A549 (cell line): ENCODE measurements around the gene AQP7. TPM values are rescaled to one million over a fixed set of nuclear protein-coding genes. Genes with fewer than 3 reads are reported as not detected.
A peak's percentile ranks its signal among the peaks of the same experiment; 100 is the strongest.

Source experiments
- BHLHE40 ChIP-seq: IDR thresholded peaks from 2 replicates; pipeline ENCODE4 v1.6.1; 2012; ENCODE audit warnings: low read depth, low read length, inconsistent platforms
- CBX2 ChIP-seq: fragments of 200-600 bp; sonication (generic); IDR thresholded peaks from 2 replicates; pipeline ENCODE4 v1.6.1; 2016; ENCODE audit warnings: low read depth, mild to moderate bottlenecking, borderline replicate concordance
- CBX8 ChIP-seq: fragments of 200-600 bp; sonication (generic); IDR thresholded peaks from 2 replicates; pipeline ENCODE4 v1.6.1; 2016
- CEBPB ChIP-seq, 2 experiments: fragments of >200 bp in 1 of 2; sonication (Bioruptor Twin) in 1 of 2; formaldehyde crosslinking in 1 of 2; IDR thresholded peaks; 2 replicates each; pipeline ENCODE4 v1.6.1; 2012 to 2016
- CHD2 ChIP-seq: fragments of 150-350 bp; IDR thresholded peaks from 2 replicates; pipeline ENCODE4 v1.6.1; 2014; ENCODE audit warnings: low read length; ENCODE audit not compliant: partially characterized antibody
- EHF ChIP-seq: fragments of 250-450 bp; sonication (Bioruptor Pico); IDR thresholded peaks from 2 replicates; pipeline ENCODE4 v1.5.0; 2020; ENCODE audit warnings: mild to moderate bottlenecking
- EP300 ChIP-seq, 2 experiments: fragments of >200 bp; sonication (Bioruptor Twin); formaldehyde crosslinking; IDR thresholded peaks; 2 replicates in 1 of 2; 3 replicates in 1 of 2; pipeline ENCODE4 v1.6.1; 2016 to 2017
- ESRRA ChIP-seq: fragments of 150-350 bp; IDR thresholded peaks from 2 replicates; pipeline ENCODE4 v1.6.1; 2014; ENCODE audit warnings: mild to moderate bottlenecking, low read length, borderline replicate concordance
- FOSB ChIP-seq: fragments of 250-450 bp; sonication (Bioruptor Pico); IDR thresholded peaks from 2 replicates; pipeline ENCODE4 v1.5.0; 2020; ENCODE audit warnings: mild to moderate bottlenecking, moderate library complexity
- FOXS1 ChIP-seq: fragments of 250-450 bp; sonication (Bioruptor Pico); IDR thresholded peaks from 2 replicates; pipeline ENCODE4 v1.5.0; 2020; ENCODE audit warnings: mild to moderate bottlenecking, moderate library complexity
- HDAC2 ChIP-seq: fragments of 200-600 bp; sonication (generic); IDR thresholded peaks from 2 replicates; pipeline ENCODE4 v1.6.1; 2016
- HEYL ChIP-seq: fragments of 250-450 bp; sonication (Bioruptor Pico); IDR thresholded peaks from 2 replicates; pipeline ENCODE4 v1.8.0; 2021; ENCODE audit warnings: mild to moderate bottlenecking, moderate library complexity
- HOXB13 ChIP-seq: fragments of 250-450 bp; sonication (Bioruptor Pico); IDR thresholded peaks from 2 replicates; pipeline ENCODE4 v1.5.0; 2020; ENCODE audit warnings: low read depth, mild to moderate bottlenecking, moderate library complexity
- JUN ChIP-seq, 2 experiments: fragments of >200 bp; sonication (Bioruptor Twin); formaldehyde crosslinking; IDR thresholded peaks; 2 replicates in 1 of 2; 3 replicates in 1 of 2; pipeline ENCODE4 v1.6.1; 2016 to 2017
- MAFK ChIP-seq: fragments of 450-650 bp; IDR thresholded peaks from 2 replicates; pipeline ENCODE4 v1.6.1; 2014; ENCODE audit not compliant: partially characterized antibody
- NPAS2 ChIP-seq: fragments of 250-450 bp; sonication (Bioruptor Pico); IDR thresholded peaks from 2 replicates; pipeline ENCODE4 v1.8.0; 2022; ENCODE audit warnings: mild to moderate bottlenecking, moderate library complexity, borderline replicate concordance
- POLR2A ChIP-seq: IDR thresholded peaks from 2 replicates; pipeline ENCODE4 v1.6.1; 2012; ENCODE audit warnings: mild to moderate bottlenecking, low read length
- RARB ChIP-seq: fragments of 250-450 bp; sonication (Bioruptor Pico); IDR thresholded peaks from 2 replicates; pipeline ENCODE4 v1.8.0; 2021; ENCODE audit warnings: mild to moderate bottlenecking, moderate library complexity
- RCOR1 ChIP-seq: fragments of 150-350 bp; IDR thresholded peaks from 2 replicates; pipeline ENCODE4 v1.6.1; 2014; ENCODE audit warnings: antibody characterized with exemption, low read length, low read depth
- RFX5 ChIP-seq: fragments of 450-650 bp; IDR thresholded peaks from 2 replicates; pipeline ENCODE4 v1.7.1; 2014; ENCODE audit warnings: antibody characterized with exemption, mild to moderate bottlenecking, moderate library complexity
- RNF2 ChIP-seq: fragments of 200-600 bp; sonication (generic); IDR thresholded peaks from 2 replicates; pipeline ENCODE4 v1.6.1; 2016; ENCODE audit warnings: low read depth, mild to moderate bottlenecking, antibody characterized with exemption, moderate library complexity, borderline replicate concordance
- TFCP2L1 ChIP-seq: fragments of 250-450 bp; sonication (Bioruptor Pico); IDR thresholded peaks from 2 replicates; pipeline ENCODE4 v1.5.0; 2021; ENCODE audit warnings: mild to moderate bottlenecking
- ZFP36 ChIP-seq: fragments of 450-650 bp; IDR thresholded peaks from 2 replicates; pipeline ENCODE4 v1.6.1; 2014; ENCODE audit warnings: borderline replicate concordance; ENCODE audit not compliant: partially characterized antibody
- ZNF302 ChIP-seq: fragments of 250-450 bp; sonication (Bioruptor Pico); IDR thresholded peaks from 2 replicates; pipeline ENCODE4 v1.9.0; 2021; ENCODE audit warnings: inconsistent platforms, mild to moderate bottlenecking, moderate library complexity
- polyA plus RNA-seq, 4 experiments: library from polyadenylated mRNA; depleted of rRNA in 3 of 4; stranded (reverse); fragments of >200 nt; fragmentation: RNase III in 1 of 4; extraction: RNeasy Plus Mini Kit Qiagen cat#74134 plus additional on column Dnase treatment in 1 of 4; gene quantifications; 2 replicates in 3 of 4; 3 replicates in 1 of 4; pipeline ENCODE4 v1.2.3, GENCODE V29; 2011 to 2017
- TF ChIP-seq, protein P1 (sequence below): IDR thresholded peaks from 2 replicates; pipeline ENCODE4 v1.6.1; 2012; ENCODE audit warnings: low read depth, borderline replicate concordance
- TF ChIP-seq, protein P2 (sequence below): fragments of >200 bp; sonication (Bioruptor Twin); formaldehyde crosslinking; IDR thresholded peaks from 3 replicates; pipeline ENCODE4 v1.6.1; 2016
- TF ChIP-seq, protein P3 (sequence below): fragments of 250-450 bp; sonication (Bioruptor Pico); IDR thresholded peaks from 2 replicates; pipeline ENCODE4 v1.5.0; 2020; ENCODE audit warnings: low read depth, mild to moderate bottlenecking, moderate library complexity
- TF ChIP-seq, protein P4 (sequence below): fragments of >200 bp; sonication (Bioruptor Twin); formaldehyde crosslinking; IDR thresholded peaks from 2 replicates; pipeline ENCODE4 v1.6.1; 2016
- TF ChIP-seq, protein P5 (sequence below): IDR thresholded peaks from 2 replicates; pipeline ENCODE4 v1.6.1; 2012

The AQP7 gene
- polyA plus RNA-seq, 2 of the 4 experiments (the other 2 are of a cell fraction) = 0.61 to 1.1 TPM

DNA sequence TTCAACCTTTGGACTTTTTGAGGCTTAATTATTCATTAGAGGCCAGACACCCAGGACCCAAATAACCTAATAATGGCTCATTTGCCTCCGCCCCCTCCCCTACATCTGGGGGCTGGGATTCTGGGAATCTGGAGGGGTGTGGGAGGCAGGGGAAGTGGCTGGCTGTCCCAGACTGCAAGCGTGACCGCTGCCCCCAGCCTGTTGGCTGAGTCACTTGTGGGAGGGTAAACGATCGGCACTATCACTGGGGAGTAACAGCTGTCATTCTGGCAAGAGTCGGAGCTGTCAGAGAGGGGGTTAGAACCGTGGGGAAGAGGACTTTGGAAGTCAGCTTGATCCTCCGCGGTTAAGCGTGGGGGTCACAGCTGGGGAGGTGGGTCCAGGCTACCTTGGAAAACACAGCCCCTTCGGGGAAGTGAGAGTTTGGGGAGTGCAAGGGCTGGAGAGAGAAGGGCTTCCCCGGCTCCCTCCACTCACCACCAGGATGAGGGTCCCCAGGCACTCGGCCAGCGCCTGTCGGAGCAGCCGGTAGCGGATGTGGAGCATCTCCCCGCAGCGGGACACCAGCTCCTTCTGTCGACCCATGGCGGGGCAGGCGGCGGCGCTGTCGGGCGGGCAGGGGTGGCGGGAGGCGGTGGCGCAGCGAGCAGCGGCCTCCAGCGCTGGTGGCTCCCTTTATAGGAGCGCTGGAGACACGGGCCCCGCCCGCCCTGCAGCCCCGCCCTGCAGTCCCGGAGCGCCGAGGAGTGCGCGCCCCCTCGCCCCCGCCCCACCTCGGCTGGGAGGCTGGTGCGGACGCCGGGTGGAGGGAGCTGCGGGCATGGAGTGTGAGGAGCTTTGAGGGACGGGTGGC lies 44.8 kb upstream of the AQP7 start, which contains the start of gene AQP3 (continued):
- TF ChIP-seq RCOR1 (no peak), BHLHE40 (no peak), CEBPB (IDR thresholded peaks at IDR 0.05) (no peak), HEYL (CRISPR knock-in tag) (no peak), FOXS1 (CRISPR knock-in tag) (no peak), NPAS2 (no peak), CBX2 (no peak), ZNF302 (CRISPR knock-in tag) (no peak), RARB (CRISPR knock-in tag) (no peak), JUN (IDR thresholded peaks at IDR 0.05) (no peak), HOXB13 (CRISPR knock-in tag) (no peak), POLR2A (peak; percentile 14; the same call in 1 of the 2 replicates), ESRRA (no peak), FOSB (no peak), RFX5 (no peak), ZFP36 (no peak), MAFK (no peak), EP300 (IDR thresholded peaks at IDR 0.05) (no peak), HDAC2 (no peak), TFCP2L1 (CRISPR knock-in tag) (no peak), EHF (no peak), CBX8 (no peak), RNF2 (no peak), CHD2 (no peak)
- TF ChIP-seq, protein P1, sequence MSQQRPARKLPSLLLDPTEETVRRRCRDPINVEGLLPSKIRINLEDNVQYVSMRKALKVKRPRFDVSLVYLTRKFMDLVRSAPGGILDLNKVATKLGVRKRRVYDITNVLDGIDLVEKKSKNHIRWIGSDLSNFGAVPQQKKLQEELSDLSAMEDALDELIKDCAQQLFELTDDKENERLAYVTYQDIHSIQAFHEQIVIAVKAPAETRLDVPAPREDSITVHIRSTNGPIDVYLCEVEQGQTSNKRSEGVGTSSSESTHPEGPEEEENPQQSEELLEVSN = no peak
- TF ChIP-seq, protein P2, sequence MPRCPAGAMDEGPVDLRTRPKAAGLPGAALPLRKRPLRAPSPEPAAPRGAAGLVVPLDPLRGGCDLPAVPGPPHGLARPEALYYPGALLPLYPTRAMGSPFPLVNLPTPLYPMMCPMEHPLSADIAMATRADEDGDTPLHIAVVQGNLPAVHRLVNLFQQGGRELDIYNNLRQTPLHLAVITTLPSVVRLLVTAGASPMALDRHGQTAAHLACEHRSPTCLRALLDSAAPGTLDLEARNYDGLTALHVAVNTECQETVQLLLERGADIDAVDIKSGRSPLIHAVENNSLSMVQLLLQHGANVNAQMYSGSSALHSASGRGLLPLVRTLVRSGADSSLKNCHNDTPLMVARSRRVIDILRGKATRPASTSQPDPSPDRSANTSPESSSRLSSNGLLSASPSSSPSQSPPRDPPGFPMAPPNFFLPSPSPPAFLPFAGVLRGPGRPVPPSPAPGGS = no peak
- TF ChIP-seq, protein P3, sequence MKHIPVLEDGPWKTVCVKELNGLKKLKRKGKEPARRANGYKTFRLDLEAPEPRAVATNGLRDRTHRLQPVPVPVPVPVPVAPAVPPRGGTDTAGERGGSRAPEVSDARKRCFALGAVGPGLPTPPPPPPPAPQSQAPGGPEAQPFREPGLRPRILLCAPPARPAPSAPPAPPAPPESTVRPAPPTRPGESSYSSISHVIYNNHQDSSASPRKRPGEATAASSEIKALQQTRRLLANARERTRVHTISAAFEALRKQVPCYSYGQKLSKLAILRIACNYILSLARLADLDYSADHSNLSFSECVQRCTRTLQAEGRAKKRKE (CRISPR knock-in tag) = no peak
- TF ChIP-seq, protein P4, sequence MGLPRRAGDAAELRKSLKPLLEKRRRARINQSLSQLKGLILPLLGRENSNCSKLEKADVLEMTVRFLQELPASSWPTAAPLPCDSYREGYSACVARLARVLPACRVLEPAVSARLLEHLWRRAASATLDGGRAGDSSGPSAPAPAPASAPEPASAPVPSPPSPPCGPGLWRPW = no peak
- TF ChIP-seq, protein P5, sequence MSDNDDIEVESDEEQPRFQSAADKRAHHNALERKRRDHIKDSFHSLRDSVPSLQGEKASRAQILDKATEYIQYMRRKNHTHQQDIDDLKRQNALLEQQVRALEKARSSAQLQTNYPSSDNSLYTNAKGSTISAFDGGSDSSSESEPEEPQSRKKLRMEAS = peak; percentile 19; the same call in 1 of the 2 replicates
